Measurements from ENCODE around the gene PCDHGA1.

Gene PCDHGA1

GRCh38 chr5:141515141-141515540, 184.8 kb downstream of the PCDHGA1 start:
- no peak for TF ChIP-seq CTCF (IDR thresholded peaks at IDR 0.05; ENCODE audit: insufficient read depth, low read length, poor library complexity, severe bottlenecking)
- TF ChIP-seq EZH2phosphoT487 (conservative IDR thresholded peaks at IDR 0.05; ENCODE audit: low read length), result no peak
- Histone ChIP-seq H3K9me3 (ENCODE audit: insufficient read depth, low read length) (no peaks in the 10 kb centered on the region), H4K20me1 (ENCODE audit: low read depth, low read length) (no peaks in the 10 kb centered on the region), H2AFZ (ENCODE audit: low read depth, low read length, severe bottlenecking) (no peak overlapping the region), H3K9me2 (replicated peaks; ENCODE audit: insufficient read depth, low read length) (no peaks in the 10 kb centered on the region), H3K4me3 (ENCODE audit: insufficient read depth, low read length, poor library complexity, severe bottlenecking) (no peak overlapping the region), H3K36me3 (ENCODE audit: low read length) (no peaks in the 10 kb centered on the region; the same call in 1 of the 2 replicates), H3F3A (ENCODE audit: insufficient read depth) (peaks cover 89% of the 10 kb centered on the region), H3K27me3 (ENCODE audit: low read length) (no peaks in the 10 kb centered on the region), H3K9ac (ENCODE audit: low read length) (peak overlapping the region; percentile 84), H3K79me2 (ENCODE audit: insufficient read depth, low read length) (no peaks in the 10 kb centered on the region; the same call in 1 of the 2 replicates), H3K27ac (ENCODE audit: low read depth, low read length) (peak overlapping the region; percentile 99), H3K4me2 (ENCODE audit: low read depth, low read length, poor library complexity, severe bottlenecking) (peak overlapping the region; percentile 87)

- no peaks in the 10 kb centered on the region for H3K27me3 ChIP-seq (ENCODE audit: low read length)
- TF ChIP-seq EZH2phosphoT487 (conservative IDR thresholded peaks at IDR 0.05; ENCODE audit: low read length), result no peak
- no peak for TF ChIP-seq CTCF (IDR thresholded peaks at IDR 0.05; ENCODE audit: insufficient read depth, low read length, poor library complexity, severe bottlenecking)
- peak overlapping the region; percentile 99 for H3K27ac ChIP-seq (ENCODE audit: low read depth, low read length)
- peaks cover 79% of the 10 kb centered on the region for H3F3A ChIP-seq (ENCODE audit: insufficient read depth)
- no peak overlapping the region for H2AFZ ChIP-seq (ENCODE audit: low read depth, low read length, severe bottlenecking)
- H3K79me2 ChIP-seq (ENCODE audit: insufficient read depth, low read length), result peaks cover under 1% of the 10 kb centered on the region; the same call in 1 of the 2 replicates
- no peak overlapping the region for H3K4me3 ChIP-seq (ENCODE audit: insufficient read depth, low read length, poor library complexity, severe bottlenecking)
- H4K20me1 ChIP-seq (ENCODE audit: low read depth, low read length), result no peaks in the 10 kb centered on the region
- no peaks in the 10 kb centered on the region for H3K9me3 ChIP-seq (ENCODE audit: insufficient read depth, low read length)
- H3K9ac ChIP-seq (ENCODE audit: low read length), result peak overlapping the region; percentile 84
- H3K9me2 ChIP-seq (replicated peaks; ENCODE audit: insufficient read depth, low read length), result no peaks in the 10 kb centered on the region
- peak overlapping the region; percentile 87 for H3K4me2 ChIP-seq (ENCODE audit: low read depth, low read length, poor library complexity, severe bottlenecking)
- H3K36me3 ChIP-seq (ENCODE audit: low read length), result peaks cover 2% of the 10 kb centered on the region; the same call in 1 of the 2 replicates
These were observed 185.8 kb downstream of the PCDHGA1 start for GRCh38 chr5:141515946-141516671.

GRCh38 chr5:141516672-141517025, 186.3 kb downstream of the PCDHGA1 start:
- H2AFZ ChIP-seq (ENCODE audit: low read depth, low read length, severe bottlenecking), result no peak overlapping the region
- peaks cover 7% of the 10 kb centered on the region; the same call in 1 of the 2 replicates for H3K36me3 ChIP-seq (ENCODE audit: low read length)
- H3K9me3 ChIP-seq (ENCODE audit: insufficient read depth, low read length), result no peaks in the 10 kb centered on the region
- TF ChIP-seq EZH2phosphoT487 (conservative IDR thresholded peaks at IDR 0.05; ENCODE audit: low read length) (no peak), CTCF (IDR thresholded peaks at IDR 0.05; ENCODE audit: insufficient read depth, low read length, poor library complexity, severe bottlenecking) (no peak)
- H3K9ac ChIP-seq (ENCODE audit: low read length), result peak overlapping the region; percentile 84
- H3K4me2 ChIP-seq (ENCODE audit: low read depth, low read length, poor library complexity, severe bottlenecking), result peak overlapping the region; percentile 87
- no peaks in the 10 kb centered on the region for H3K27me3 ChIP-seq (ENCODE audit: low read length)
- H3K9me2 ChIP-seq (replicated peaks; ENCODE audit: insufficient read depth, low read length), result no peaks in the 10 kb centered on the region
- no peaks in the 10 kb centered on the region for H4K20me1 ChIP-seq (ENCODE audit: low read depth, low read length)
- peaks cover 74% of the 10 kb centered on the region for H3F3A ChIP-seq (ENCODE audit: insufficient read depth)
- H3K79me2 ChIP-seq (ENCODE audit: insufficient read depth, low read length), result peaks cover 6% of the 10 kb centered on the region; the same call in 1 of the 2 replicates
- peak overlapping the region; percentile 99 for H3K27ac ChIP-seq (ENCODE audit: low read depth, low read length)
- no peak overlapping the region for H3K4me3 ChIP-seq (ENCODE audit: insufficient read depth, low read length, poor library complexity, severe bottlenecking)

Measured in SU-DHL-6 (cell line).